Activated B cell treated with CpG ODN at 0.5 μM for 24 hours (primary cell): Measurements from ENCODE around the gene MNX1. TPM values are rescaled to one million over a fixed set of nuclear protein-coding genes. Genes with fewer than 3 reads are reported as not detected.

Source experiments
- ATAC-seq: fragments of 200-7000 bp; cut with Tn5 transposase; one replicate; pipeline ENCODE4 v1.10.0; 2021; ENCODE audit warnings: low read depth, mild to moderate bottlenecking, moderate library complexity
- CTCF ChIA-PET: fragments of 350-600 bp; sonication (Branson Sonifier 250); formaldehyde crosslinking; loops from one replicate; lab custom pipeline; 2021; ENCODE audit warnings: antibody characterized with exemption; lab: Charles Lee
- POLR2A ChIA-PET: fragments of 350-600 bp; sonication (Branson Sonifier 250); formaldehyde crosslinking; loops from one replicate; lab custom pipeline; 2021; ENCODE audit warnings: antibody characterized with exemption; lab: Charles Lee
- DNase-seq: peaks from one replicate; pipeline ENCODE4 v3.0.0; 2022
- H3K27ac Mint-ChIP-seq: one replicate; pipeline ENCODE4 v1.8.0; 2020; ENCODE audit warnings: mixed read lengths
- H3K27me3 Mint-ChIP-seq: one replicate; pipeline ENCODE4 v1.8.0; 2021; ENCODE audit warnings: mixed read lengths
- H3K36me3 Mint-ChIP-seq: one replicate; pipeline ENCODE4 v1.8.0; 2021; ENCODE audit warnings: low read depth, mixed read lengths
- H3K4me1 Mint-ChIP-seq: one replicate; pipeline ENCODE4 v1.8.0; 2021; ENCODE audit warnings: mixed read lengths
- H3K4me3 Mint-ChIP-seq: one replicate; pipeline ENCODE4 v1.8.0; 2020; ENCODE audit warnings: mild to moderate bottlenecking, mixed read lengths
- H3K9me3 Mint-ChIP-seq: one replicate; pipeline ENCODE4 v1.8.0; 2020; ENCODE audit warnings: mixed read lengths
- CTCF ChIP-seq: fragments of 200-600 bp; IDR thresholded peaks from one replicate; pipeline ENCODE4 v1.8.0; 2022; ENCODE audit warnings: antibody characterized with exemption, mild to moderate bottlenecking
- intact Hi-C: fragments of 100-400 bp; cut with micrococcal nuclease; formaldehyde crosslinking; loops from one replicate; pipeline ENCODE4 v1.15.1; 2024
- total RNA-seq: library from RNA; stranded (reverse); gene quantifications from 2 replicates; pipeline ENCODE4 v1.2.3, GENCODE V29; 2022

MNX1 gene
- total RNA-seq, 1 donor from 2014 or later = not detected

GRCh38 chr7:157033483-157034473 is 23.3 kb upstream of the MNX1 start:
- POLR2A ChIA-PET = no interaction called here

GRCh38 chr7:157032644-157033482 is 22.4 kb upstream of the MNX1 start:
- ChIA-PET CTCF (no interaction called here), POLR2A (no interaction called here)
- Mint-ChIP-seq H3K27me3 (peaks cover 32% of the 10 kb centered on the region), H3K9me3 (peaks cover 10% of the 10 kb centered on the region), H3K36me3 (no peaks in the 10 kb centered on the region), H3K4me1 (no peaks in the 10 kb centered on the region), H3K27ac (no peak overlapping the region), H3K4me3 (no peak overlapping the region)
- intact Hi-C loops = no loop called here
- DNase-seq (no peak), ATAC-seq (no peak)
- no peak for TF ChIP-seq CTCF

More at GRCh38 chr7:157033483-157034473, 23.3 kb upstream of the MNX1 start:
- ATAC-seq = no peak
- intact Hi-C loops = no loop called here
- Mint-ChIP-seq H3K9me3 (peaks cover 10% of the 10 kb centered on the region), H3K27ac (no peak overlapping the region), H3K4me1 (no peaks in the 10 kb centered on the region), H3K27me3 (peaks cover 24% of the 10 kb centered on the region), H3K4me3 (no peak overlapping the region), H3K36me3 (no peaks in the 10 kb centered on the region)
- CTCF ChIA-PET = no interaction called here
- TF ChIP-seq CTCF = no peak
- no peak for DNase-seq

GRCh38 chr7:157032128-157032527 is 21.7 kb upstream of the MNX1 start:
- Mint-ChIP-seq H3K4me1 (no peaks in the 10 kb centered on the region), H3K9me3 (peaks cover 10% of the 10 kb centered on the region), H3K27me3 (peaks cover 36% of the 10 kb centered on the region), H3K27ac (no peak overlapping the region), H3K36me3 (no peaks in the 10 kb centered on the region), H3K4me3 (no peak overlapping the region)
- intact Hi-C loops = no loop called here
- POLR2A ChIA-PET = no interaction called here
- CTCF ChIA-PET = no interaction called here
- DNase-seq (no peak), ATAC-seq (no peak)
- TF ChIP-seq CTCF = no peak

- H3K27ac Mint-ChIP-seq = no peak overlapping the region
- H3K27me3 Mint-ChIP-seq = peaks cover 54% of the 10 kb centered on the region
- ATAC-seq (no peak), DNase-seq (no peak)
- peaks cover 2% of the 10 kb centered on the region for H3K9me3 Mint-ChIP-seq
- no peak for TF ChIP-seq CTCF
- ChIA-PET POLR2A (no interaction called here), CTCF (no interaction called here)
- no peaks in the 10 kb centered on the region for H3K4me1 Mint-ChIP-seq
- intact Hi-C loops = no loop called here
- no peak overlapping the region for H3K4me3 Mint-ChIP-seq
- no peaks in the 10 kb centered on the region for H3K36me3 Mint-ChIP-seq
Measured at GRCh38 chr7:157028199-157028903, 17.9 kb upstream of the MNX1 start.
